ENCODE measurements around the gene SHISA4.
"Not testable (repeated sequence)": the region's sequence is repeated elsewhere in the genome, so short reads cannot be mapped to it uniquely, and the experiment has no call there.

Gene SHISA4

DNA sequence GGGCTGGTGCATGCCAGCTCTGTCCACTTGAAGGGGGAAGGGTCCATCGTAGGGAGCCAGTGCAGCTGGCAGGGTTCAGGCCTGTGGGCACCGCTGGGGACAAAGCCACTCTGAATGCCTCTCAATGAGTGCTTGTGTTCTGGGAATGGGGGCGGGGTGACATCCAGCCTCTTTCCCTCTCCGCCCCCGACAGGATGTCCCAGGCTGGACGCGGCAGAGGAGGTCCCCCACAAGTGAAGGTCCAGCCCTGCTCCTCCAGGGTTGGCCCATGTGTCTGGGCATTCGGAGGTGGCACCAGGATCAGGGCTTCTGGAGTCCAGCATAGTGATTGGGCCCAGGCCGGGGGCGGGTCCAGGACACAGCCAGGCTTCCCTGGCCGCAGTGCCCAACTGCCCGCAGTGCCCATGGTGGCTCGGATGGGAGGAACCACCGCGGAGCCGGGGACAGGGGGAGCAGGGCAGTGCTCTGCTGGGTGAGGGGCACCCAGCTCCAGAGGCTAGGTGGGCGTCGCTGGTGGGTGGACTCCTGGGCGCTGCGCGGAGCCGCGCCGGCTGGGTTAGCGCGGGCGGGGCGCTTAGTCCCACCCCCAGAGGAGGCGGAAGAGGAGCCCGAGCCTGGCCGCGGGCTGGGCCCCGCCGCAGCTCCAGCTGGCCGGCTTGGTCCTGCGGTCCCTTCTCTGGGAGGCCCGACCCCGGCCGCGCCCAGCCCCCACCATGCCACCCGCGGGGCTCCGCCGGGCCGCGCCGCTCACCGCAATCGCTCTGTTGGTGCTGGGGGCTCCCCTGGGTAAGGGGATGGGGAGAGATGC is at the start of gene SHISA4:
TSS of gene SHISA4 (plus strand) at position 617 of the 808 bp plus-strand sequence. CDS start at position 714, 97 bp downstream.
- in situ Hi-C loops (cut with MboI; ENCODE audit: low sequenced_read_pairs): no loop called here

DNA sequence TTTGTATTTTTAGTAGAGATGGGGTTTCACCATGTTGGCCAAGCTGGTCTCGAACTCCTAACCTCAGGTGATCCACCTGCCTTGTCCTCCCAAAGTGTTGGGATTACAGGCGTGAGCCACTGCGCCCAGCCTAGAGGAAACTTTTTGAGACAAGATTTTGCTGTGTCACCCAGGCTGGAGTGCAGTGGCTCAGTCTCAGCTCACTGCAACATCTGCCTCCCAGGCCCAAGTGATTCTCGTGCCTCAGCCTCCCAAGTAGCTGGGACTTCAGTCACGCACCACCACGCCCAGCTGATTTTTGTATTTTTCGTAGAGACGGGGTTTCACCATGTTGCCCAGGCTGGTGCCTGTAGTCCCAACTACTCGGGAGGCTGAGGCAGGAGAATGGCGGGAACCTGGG is 49.6 kb upstream of the SHISA4 start:
- in situ Hi-C loops (cut with MboI; ENCODE audit: low sequenced_read_pairs): not testable (repeated sequence)

GRCh38 chr1:201840055-201840454 is 48.6 kb upstream of the SHISA4 start:
- in situ Hi-C loops (cut with MboI; ENCODE audit: low sequenced_read_pairs): no loop called here

- in situ Hi-C loops (cut with MboI; ENCODE audit: low sequenced_read_pairs): no loop called here
Measured at GRCh38 chr1:201840490-201840889, 48.2 kb upstream of the SHISA4 start.

DNA sequence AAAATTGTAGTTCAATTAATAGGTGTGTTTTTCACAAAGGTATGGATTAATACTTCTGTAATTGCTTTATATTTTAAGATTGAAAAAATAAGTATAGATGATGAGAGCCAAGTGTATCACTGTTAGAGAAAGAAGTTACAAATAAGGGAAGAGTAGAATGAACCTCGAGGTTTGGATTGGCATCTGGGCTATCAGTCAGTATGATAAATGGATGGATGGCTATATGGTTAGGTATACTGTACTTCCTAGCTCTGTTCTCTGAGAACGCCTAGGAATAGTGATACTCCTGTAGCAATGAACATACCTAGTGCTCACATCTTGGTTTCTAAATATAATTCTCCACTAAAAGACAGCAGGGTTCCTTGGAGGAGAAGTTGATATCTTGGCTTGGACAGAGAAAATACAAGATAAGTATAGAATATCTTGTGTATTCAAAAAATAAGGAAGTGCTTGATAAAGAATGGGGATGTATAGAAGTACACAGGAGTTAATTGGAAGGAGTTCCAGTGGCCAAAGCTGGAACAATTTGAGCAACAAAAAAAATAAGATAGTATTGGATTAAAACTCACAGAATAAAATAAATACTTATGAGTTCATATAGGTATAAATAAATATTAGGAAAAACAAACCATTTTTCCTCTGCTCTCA is 47.3 kb upstream of the SHISA4 start:
- in situ Hi-C loops (cut with MboI; ENCODE audit: low sequenced_read_pairs): no loop called here

- in situ Hi-C loops (cut with MboI; ENCODE audit: low sequenced_read_pairs): no loop called here
Measured at GRCh38 chr1:201842472-201843027, 46.1 kb upstream of the SHISA4 start.

GRCh38 chr1:201845331-201846083 is 43.2 kb upstream of the SHISA4 start:
- in situ Hi-C loops (cut with MboI; ENCODE audit: low sequenced_read_pairs): no loop called here

GRCh38 chr1:201847150-201847549 is 41.5 kb upstream of the SHISA4 start:
- in situ Hi-C loops (cut with MboI; ENCODE audit: low sequenced_read_pairs): no loop called here

DNA sequence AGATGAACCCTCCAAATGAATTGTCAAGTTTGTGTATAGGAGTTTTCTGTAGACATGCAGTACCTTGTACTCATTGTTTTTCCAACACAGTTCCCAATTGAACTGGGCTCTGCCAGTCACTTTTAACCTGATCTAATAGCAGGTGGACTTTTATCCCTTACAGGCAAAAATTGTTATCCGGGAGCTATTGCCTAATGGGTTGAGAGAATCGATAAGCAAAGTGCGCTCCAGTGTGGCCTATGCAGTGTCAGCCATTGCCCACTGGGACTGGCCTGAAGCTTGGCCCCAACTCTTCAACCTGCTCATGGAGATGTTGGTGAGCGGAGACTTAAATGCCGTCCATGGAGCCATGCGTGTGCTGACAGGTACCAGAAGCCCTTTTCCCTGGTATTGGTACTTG is 40.5 kb upstream of the SHISA4 start:
- in situ Hi-C loops (cut with MboI; ENCODE audit: low sequenced_read_pairs): no loop called here

DNA sequence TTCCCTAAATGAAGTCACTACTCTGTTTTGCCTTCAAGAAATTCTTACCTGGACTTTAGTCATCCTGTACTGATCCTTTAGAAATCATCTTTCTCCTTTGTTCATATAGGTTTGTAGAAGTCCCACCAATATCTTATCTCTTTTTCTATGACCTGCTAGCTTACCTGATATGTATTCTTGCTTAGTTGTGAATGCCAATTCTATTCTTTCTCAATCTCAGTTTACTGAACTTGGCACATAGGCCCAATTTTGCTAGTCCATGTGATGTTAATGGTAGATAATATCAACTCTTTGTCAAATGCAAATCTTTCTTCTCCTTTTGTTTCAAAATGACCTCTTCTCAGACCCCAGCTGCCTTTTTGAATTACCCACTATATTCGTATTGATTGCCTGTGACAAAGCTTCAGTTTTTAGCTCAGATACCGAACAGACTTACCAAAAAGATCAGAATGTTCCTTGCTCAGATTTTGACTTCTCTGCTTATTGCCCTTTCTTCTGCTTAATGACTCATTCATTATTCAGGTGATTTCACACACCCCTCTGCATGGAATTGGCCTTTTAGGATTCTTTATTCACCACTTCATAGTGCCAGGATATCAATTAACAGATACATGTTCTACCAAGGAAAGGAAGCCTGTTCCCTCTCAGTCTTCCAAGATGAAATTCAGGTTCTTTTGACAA is 39.2 kb upstream of the SHISA4 start:
- in situ Hi-C loops (cut with MboI; ENCODE audit: low sequenced_read_pairs): no loop called here

DNA sequence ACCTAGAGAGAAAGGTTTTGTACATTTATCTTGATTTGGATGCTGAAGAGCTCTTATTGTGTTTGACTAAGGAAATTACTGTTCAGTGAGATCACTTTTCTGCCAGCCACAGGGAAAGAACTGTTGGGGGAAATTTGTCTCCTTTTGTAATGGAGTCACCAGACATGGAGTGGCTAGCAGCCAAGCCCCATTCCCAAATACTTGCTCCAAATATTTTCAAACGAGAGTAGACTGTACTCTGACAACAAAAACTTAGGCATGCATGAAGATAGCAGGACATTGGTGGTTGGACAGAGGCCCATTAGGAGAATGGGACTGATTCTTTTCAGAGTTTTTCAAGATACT is 38.7 kb upstream of the SHISA4 start:
- in situ Hi-C loops (cut with MboI; ENCODE audit: low sequenced_read_pairs): no loop called here

DNA sequence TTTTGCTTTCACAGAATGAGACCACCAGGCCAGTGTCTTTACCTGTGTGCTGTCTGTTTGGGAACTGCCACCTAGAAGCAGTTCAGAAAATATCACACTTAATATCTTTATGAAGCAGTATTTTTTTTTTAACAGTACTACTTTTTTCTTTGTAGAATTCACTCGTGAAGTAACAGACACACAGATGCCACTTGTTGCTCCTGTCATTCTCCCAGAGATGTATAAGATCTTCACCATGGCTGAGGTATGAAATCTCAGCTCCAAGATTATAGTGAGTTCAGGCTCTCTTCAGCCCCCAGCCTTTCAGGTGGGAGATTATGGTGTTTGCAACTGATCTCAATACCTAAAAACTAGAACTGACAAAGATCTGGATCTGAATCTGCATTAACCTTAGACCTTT is 36.7 kb upstream of the SHISA4 start:
- in situ Hi-C loops (cut with MboI; ENCODE audit: low sequenced_read_pairs): no loop called here

DNA sequence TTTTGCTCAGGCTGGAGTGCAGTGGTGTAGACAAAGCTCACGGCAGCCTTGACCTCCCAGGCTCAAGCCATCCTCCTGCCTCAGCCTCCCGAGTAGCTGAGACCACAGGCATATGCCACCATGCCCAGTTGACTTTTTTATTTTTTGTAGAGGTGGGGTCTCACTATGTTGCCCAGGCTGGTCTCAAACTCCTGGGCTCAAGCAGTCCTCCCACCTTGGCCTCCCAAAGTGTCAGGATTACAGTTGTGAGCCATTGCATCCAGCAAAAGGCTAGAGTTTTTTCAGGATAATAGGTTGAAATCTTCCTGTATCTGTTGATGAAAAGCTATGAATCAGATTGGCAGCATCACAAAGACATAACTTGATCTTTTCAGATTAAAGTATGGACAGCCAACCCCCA is 32.0 kb upstream of the SHISA4 start:
- in situ Hi-C loops (cut with MboI; ENCODE audit: low sequenced_read_pairs): not testable (repeated sequence)

DNA sequence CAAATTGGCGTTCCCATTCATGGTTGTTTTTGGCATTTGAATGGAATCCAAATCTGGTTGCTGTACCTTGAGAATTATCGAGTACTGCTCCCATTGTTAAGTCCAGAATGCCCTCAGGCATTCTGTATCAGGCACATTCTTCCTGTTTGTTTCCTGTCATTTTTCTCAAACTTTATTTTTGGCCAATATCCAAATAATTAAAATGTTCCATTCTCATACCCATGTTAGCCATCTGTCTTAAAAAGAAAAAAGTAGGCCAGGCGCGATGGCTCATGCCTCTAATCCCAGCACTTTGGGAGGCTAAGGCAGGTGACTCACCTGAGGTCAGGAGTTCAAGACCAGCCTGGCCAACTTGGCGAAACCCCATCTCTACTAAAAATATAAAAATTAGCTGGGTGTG is 29.3 kb upstream of the SHISA4 start:
- in situ Hi-C loops (cut with MboI; ENCODE audit: low sequenced_read_pairs): no loop called here

DNA sequence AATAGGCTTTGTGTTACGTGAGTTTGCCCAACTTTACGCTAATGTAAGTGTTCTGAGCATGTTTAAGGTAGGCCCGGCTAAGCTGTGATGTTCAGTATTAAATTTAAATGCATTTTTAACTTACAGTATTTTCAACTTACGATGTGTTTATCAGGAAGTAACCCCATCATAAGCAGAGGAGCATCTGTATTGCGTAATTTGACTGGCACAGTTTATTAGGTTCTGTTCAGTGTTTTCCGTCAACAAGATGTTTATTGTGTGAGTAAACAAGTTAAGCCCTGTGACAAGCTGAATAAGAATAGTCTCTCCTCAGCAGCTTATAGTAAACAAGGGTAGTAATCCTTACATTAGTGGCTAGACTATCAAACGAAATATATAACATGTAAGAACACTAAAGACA is 27.2 kb upstream of the SHISA4 start:
- in situ Hi-C loops (cut with MboI; ENCODE audit: low sequenced_read_pairs): no loop called here

DNA sequence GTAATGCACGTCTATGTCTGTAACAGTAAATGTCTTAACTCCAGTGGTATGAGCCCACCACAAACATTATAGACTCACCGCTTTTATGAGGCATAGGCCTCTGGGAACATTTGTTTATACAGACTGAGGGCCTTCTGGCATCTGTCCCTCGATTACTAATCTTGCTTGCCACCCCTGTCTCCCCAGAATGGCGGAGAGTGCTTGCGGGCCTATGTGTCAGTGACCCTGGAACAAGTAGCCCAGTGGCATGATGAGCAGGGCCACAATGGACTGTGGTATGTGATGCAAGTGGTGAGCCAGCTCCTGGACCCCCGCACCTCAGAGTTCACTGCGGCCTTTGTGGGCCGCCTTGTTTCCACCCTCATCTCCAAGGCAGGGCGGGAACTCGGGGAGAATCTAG is 18.3 kb upstream of the SHISA4 start:
- in situ Hi-C loops (cut with MboI; ENCODE audit: low sequenced_read_pairs): loop anchor here (10.0 kb wide), 1 partner anchor 104 kb away; no protein-coding TSS in a partner anchor

DNA sequence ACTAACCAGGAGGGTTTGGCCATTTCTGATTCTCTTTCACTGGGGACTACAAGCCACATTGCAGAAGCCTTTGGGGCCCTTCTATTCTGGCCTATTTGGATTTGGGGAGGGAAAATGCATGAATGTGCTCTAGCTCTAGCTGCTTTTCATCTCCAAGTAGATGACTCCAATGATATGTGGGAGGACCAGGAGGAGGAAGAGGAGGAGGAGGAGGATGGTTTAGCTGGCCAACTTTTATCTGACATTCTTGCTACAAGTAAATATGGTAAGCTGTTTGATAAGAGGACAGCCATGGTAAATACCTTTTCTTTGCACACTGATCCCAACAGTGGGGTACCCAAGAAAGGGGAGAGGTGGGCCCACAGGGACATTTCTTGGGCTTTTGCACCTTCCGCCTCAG is 14.0 kb upstream of the SHISA4 start:
- in situ Hi-C loops (cut with MboI; ENCODE audit: low sequenced_read_pairs): loop anchor here (10.0 kb wide), 1 partner anchor 100 kb away; no protein-coding TSS in a partner anchor

DNA sequence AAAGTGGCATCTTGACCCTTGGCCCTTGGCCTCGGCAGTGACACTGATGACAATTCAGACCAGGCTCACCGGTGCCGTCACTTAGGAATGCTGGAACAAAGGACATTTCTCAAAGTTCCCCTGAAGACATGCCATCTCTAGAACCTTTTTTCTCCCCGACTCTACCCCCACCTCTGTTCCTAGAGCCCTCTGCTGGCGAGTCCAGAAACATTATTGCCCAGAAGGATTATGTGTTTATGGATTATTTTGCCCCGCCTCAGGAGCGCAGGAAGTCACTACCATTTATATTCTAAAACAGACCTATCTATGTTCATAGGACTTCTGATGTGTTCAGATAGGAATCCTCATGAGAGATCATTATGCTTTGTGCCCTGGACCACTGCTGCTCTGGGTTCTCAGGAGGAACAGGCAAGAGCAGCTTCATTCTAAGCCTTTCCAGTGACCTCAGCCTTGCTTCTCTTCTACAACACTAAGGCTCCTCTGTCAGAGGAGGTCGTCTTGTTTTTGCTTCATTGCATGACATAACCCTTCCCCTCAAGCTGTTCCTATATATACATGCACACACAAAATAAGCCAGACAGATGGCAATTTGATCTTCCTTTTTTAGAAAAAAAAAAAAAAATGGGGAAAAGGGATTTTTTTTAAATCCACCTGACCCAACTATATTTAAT is 12.4 kb upstream of the SHISA4 start:
- in situ Hi-C loops (cut with MboI; ENCODE audit: low sequenced_read_pairs): loop anchor here (10.0 kb wide), 1 partner anchor 99 kb away; no protein-coding TSS in a partner anchor

DNA sequence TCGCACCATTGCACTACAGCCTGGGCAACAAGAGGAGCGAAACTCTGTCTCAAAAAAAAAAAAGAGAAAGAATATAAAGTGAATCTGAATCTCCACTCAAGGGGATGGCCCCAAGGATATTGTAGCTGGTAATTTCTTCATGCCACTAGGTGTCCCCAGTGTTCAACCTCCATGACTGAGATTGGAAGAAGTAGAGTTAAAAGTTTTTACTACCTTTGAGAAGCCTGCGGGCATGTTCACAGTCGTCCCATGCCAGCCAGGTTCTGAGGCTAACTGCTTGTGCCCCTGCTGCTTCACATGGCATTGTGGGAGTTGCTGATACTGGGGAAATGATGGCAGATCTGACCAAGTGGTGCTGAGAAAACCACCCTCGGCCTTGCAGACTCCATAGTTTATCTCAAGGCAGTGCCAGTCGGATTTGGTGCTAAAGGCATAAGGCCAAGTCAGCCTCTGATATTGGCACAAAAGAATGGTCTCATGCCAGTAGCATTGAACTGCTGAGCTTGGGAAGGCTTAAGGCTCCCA is 10.8 kb upstream of the SHISA4 start:
- in situ Hi-C loops (cut with MboI; ENCODE audit: low sequenced_read_pairs): loop anchor here (10.0 kb wide), 1 partner anchor 97 kb away; no protein-coding TSS in a partner anchor
